H1 (cell line): ENCODE measurements around the gene EGLN3. TPM values are rescaled to one million over a fixed set of nuclear protein-coding genes. Genes with fewer than 3 reads are reported as not detected.

Experiments used
- CTCF ChIA-PET: fragments of 300-600 bp; sonication (Branson Sonifier 250); formaldehyde crosslinking; loops from one replicate; lab custom pipeline; 2021; ENCODE audit not compliant: partially characterized antibody; lab: Charles Lee
- POLR2A ChIA-PET: fragments of 300-600 bp; sonication (Branson Sonifier 250); formaldehyde crosslinking; loops from one replicate; lab custom pipeline; 2021; ENCODE audit warnings: inconsistent platforms; ENCODE audit not compliant: partially characterized antibody; lab: Charles Lee
- DNase-seq, 2 experiments: peaks; one replicate each; pipeline versions ENCODE4 v3.0.0 to v3.0.0-alpha.2; 2010 to 2022; ENCODE audit warnings: low spot score in 2 of 2, low read depth in 1 of 2, mixed read lengths in 1 of 2
- FAIRE-seq: peaks from 2 replicates; lab custom pipeline; 2011; peaks lifted over from hg19 to GRCh38; lab: Jason Lieb, UNC
- H2AFZ ChIP-seq: 2 replicates; pipeline ENCODE4 v1.8.1; 2012; ENCODE audit warnings: low read length, inconsistent platforms
- H2AK5ac ChIP-seq: 2 replicates; pipeline ENCODE4 v1.6.1; 2013; ENCODE audit warnings: low read depth, low read length
- H2BK120ac ChIP-seq: replicated peaks from 2 replicates; pipeline ENCODE3; 2013; ENCODE audit warnings: low read depth, low read length, inconsistent platforms
- H2BK12ac ChIP-seq: 2 replicates; pipeline ENCODE4 v1.6.1; 2013; ENCODE audit warnings: low read depth, low read length
- H2BK15ac ChIP-seq: 2 replicates; pipeline ENCODE4 v1.6.1; 2013; ENCODE audit warnings: low read length
- H2BK20ac ChIP-seq: 2 replicates; pipeline ENCODE4 v1.6.1; 2013; ENCODE audit warnings: low read length
- H2BK5ac ChIP-seq: 2 replicates; pipeline ENCODE4 v1.6.1; 2013; ENCODE audit warnings: low read depth, low read length
- H3K14ac ChIP-seq: 2 replicates; pipeline ENCODE4 v1.6.1; 2013; ENCODE audit warnings: inconsistent platforms; ENCODE audit not compliant: insufficient read length
- H3K18ac ChIP-seq: 2 replicates; pipeline ENCODE4 v1.6.1; 2013; ENCODE audit warnings: low read length; ENCODE audit errors: extremely low read depth
- H3K23ac ChIP-seq: 2 replicates; pipeline ENCODE4 v1.6.1; 2013; ENCODE audit warnings: inconsistent platforms; ENCODE audit not compliant: insufficient read length
- H3K23me2 ChIP-seq: 2 replicates; pipeline ENCODE4 v1.6.1; 2013; ENCODE audit warnings: low read depth, low read length
- H3K27ac ChIP-seq: 2 replicates; pipeline ENCODE4 v1.6.1; 2011; ENCODE audit warnings: low read depth, low read length, inconsistent platforms
- H3K27me3 ChIP-seq, 4 experiments: replicated peaks in 1 of 4; 1 replicate in 1 of 4; 2 replicates in 3 of 4; pipeline versions ENCODE4 v1.6.1 to v1.8.1; 2011 to 2013; ENCODE audit warnings: low read length in 3 of 4, mild to moderate bottlenecking in 3 of 4, inconsistent platforms in 2 of 4, mixed read lengths in 2 of 4, moderate library complexity in 1 of 4; ENCODE audit not compliant: control insufficient read depth in 3 of 4, insufficient read depth in 3 of 4; ENCODE audit errors: extremely low read depth in 1 of 4
- H3K36me3 ChIP-seq, 4 experiments: 2 replicates each; pipeline versions ENCODE4 v1.6.1 to v1.8.1; 2011 to 2013; ENCODE audit warnings: mild to moderate bottlenecking in 4 of 4, low read length in 3 of 4, moderate library complexity in 2 of 4, control low read depth in 1 of 4, inconsistent platforms in 1 of 4; ENCODE audit not compliant: insufficient read depth in 4 of 4, control insufficient read depth in 2 of 4
- H3K4ac ChIP-seq: replicated peaks from 2 replicates; pipeline ENCODE3; 2013; ENCODE audit warnings: low read length, low read depth, mixed read lengths, inconsistent platforms; ENCODE audit not compliant: insufficient read length
- H3K4me1 ChIP-seq, 4 experiments: replicated peaks in 1 of 4; 1 replicate in 1 of 4; 2 replicates in 3 of 4; pipeline versions ENCODE4 v1.6.1 to v1.8.1; 2011 to 2013; ENCODE audit warnings: low read length in 3 of 4, inconsistent platforms in 2 of 4, mixed read lengths in 1 of 4; ENCODE audit not compliant: insufficient read depth in 4 of 4, control insufficient read depth in 3 of 4
- H3K4me2 ChIP-seq, 2 experiments: 2 replicates each; pipeline versions ENCODE4 v1.6.1 to v1.8.1; 2011 to 2013; ENCODE audit warnings: low read depth in 2 of 2, low read length in 2 of 2, control low read depth in 1 of 2, inconsistent platforms in 1 of 2, mild to moderate bottlenecking in 1 of 2; ENCODE audit not compliant: insufficient read depth in 1 of 2
- H3K4me3 ChIP-seq, 4 experiments: fragments of 200-600, 300-600 bp in 1 of 4; sonication (generic), shearing (Covaris generic), sonication (Bioruptor Twin) in 1 of 4; 2 replicates each; pipeline versions ENCODE4 v1.5.1 to v1.8.1; 2011 to 2016; ENCODE audit warnings: low read length in 4 of 4, low read depth in 3 of 4, control low read depth in 2 of 4, inconsistent platforms in 2 of 4, mild to moderate bottlenecking in 2 of 4, mixed read lengths in 1 of 4, moderate library complexity in 1 of 4; ENCODE audit not compliant: insufficient read depth in 2 of 4; ENCODE audit errors: extremely low read depth in 1 of 4
- H3K56ac ChIP-seq: replicated peaks from 2 replicates; pipeline ENCODE3; 2013; ENCODE audit warnings: low read depth, mild to moderate bottlenecking, mixed read lengths, low read length, inconsistent platforms; ENCODE audit not compliant: insufficient read length
- H3K79me1 ChIP-seq: 2 replicates; pipeline ENCODE4 v1.6.1; 2013; ENCODE audit warnings: low read depth, low read length, control low read depth
- H3K79me2 ChIP-seq, 2 experiments: 2 replicates each; pipeline versions ENCODE4 v1.6.1 to v1.8.1; 2012 to 2013; ENCODE audit warnings: low read length in 2 of 2, mild to moderate bottlenecking in 2 of 2, inconsistent platforms in 1 of 2; ENCODE audit not compliant: insufficient read depth in 2 of 2, control insufficient read depth in 1 of 2
- H3K9ac ChIP-seq, 4 experiments: replicated peaks in 1 of 4; 1 replicate in 1 of 4; 2 replicates in 3 of 4; pipeline versions ENCODE4 v1.6.1 to v1.8.1; 2011 to 2013; ENCODE audit warnings: low read depth in 3 of 4, low read length in 3 of 4, control low read depth in 2 of 4, mild to moderate bottlenecking in 2 of 4, moderate library complexity in 2 of 4, inconsistent platforms in 1 of 4; ENCODE audit errors: extremely low read depth in 1 of 4
- H3K9me3 ChIP-seq, 2 experiments: 2 replicates each; pipeline versions ENCODE4 v1.6.1 to v1.8.1; 2012 to 2013; ENCODE audit warnings: mild to moderate bottlenecking in 2 of 2, moderate library complexity in 2 of 2, control low read depth in 1 of 2, inconsistent platforms in 1 of 2, low read depth in 1 of 2, low read length in 1 of 2, mixed read lengths in 1 of 2; ENCODE audit not compliant: insufficient read depth in 2 of 2
- H4K20me1 ChIP-seq, 2 experiments: replicated peaks in 1 of 2; 2 replicates each; pipeline versions ENCODE3 to v1.8.1; 2011 to 2013; ENCODE audit warnings: inconsistent platforms in 2 of 2, low read length in 2 of 2, mild to moderate bottlenecking in 1 of 2; ENCODE audit not compliant: insufficient read depth in 2 of 2, control insufficient read depth in 1 of 2
- H4K5ac ChIP-seq: 2 replicates; pipeline ENCODE4 v1.6.1; 2013; ENCODE audit warnings: low read length, low read depth, mixed read lengths, inconsistent platforms; ENCODE audit not compliant: insufficient read length
- H4K8ac ChIP-seq: 2 replicates; pipeline ENCODE4 v1.8.0; 2013; ENCODE audit warnings: mild to moderate bottlenecking, moderate library complexity, low read length, inconsistent platforms; ENCODE audit not compliant: insufficient read depth; ENCODE audit errors: extremely low read depth
- H4K91ac ChIP-seq: replicated peaks from 2 replicates; pipeline ENCODE3; 2013; ENCODE audit warnings: low read length, mixed read lengths, inconsistent platforms; ENCODE audit not compliant: insufficient read length
- CBX8 ChIP-seq: fragments of 300-800, 300-1000 bp; sonication (generic); IDR thresholded peaks from 2 replicates; pipeline ENCODE4 v1.7.1; 2016; ENCODE audit warnings: low read depth, low read length, borderline replicate concordance
- CHD2 ChIP-seq: IDR thresholded peaks from 2 replicates; pipeline ENCODE4 v1.6.1; 2012; ENCODE audit warnings: low read length, improper control_type of control experiment
- EZH2 ChIP-seq: fragments of 200-600 bp; sonication (generic); IDR thresholded peaks from 2 replicates; pipeline ENCODE4 v1.7.1; 2012; ENCODE audit warnings: low read depth, mild to moderate bottlenecking, moderate library complexity, low read length, inconsistent platforms; ENCODE audit not compliant: severe bottlenecking
- KDM1A ChIP-seq: fragments of 200-600, 300-600 bp; sonication (generic); IDR thresholded peaks from 2 replicates; pipeline ENCODE4 v1.7.1; 2016; ENCODE audit warnings: mild to moderate bottlenecking, low read length, borderline replicate concordance
- POLR2AphosphoS5 ChIP-seq: IDR thresholded peaks from 2 replicates; pipeline ENCODE4 v1.6.1; 2011; ENCODE audit warnings: low read depth, low read length
- SAP30 ChIP-seq: fragments of 300-600 bp; sonication (generic); IDR thresholded peaks from 2 replicates; pipeline ENCODE4 v1.7.1; 2012; ENCODE audit warnings: low read length, moderate library complexity, mild to moderate bottlenecking, inconsistent platforms; ENCODE audit not compliant: insufficient read depth, insufficient replicate concordance
- SRF ChIP-seq: IDR thresholded peaks from 2 replicates; pipeline ENCODE4 v1.6.1; 2011; ENCODE audit warnings: mild to moderate bottlenecking, low read depth, low read length, moderate library complexity
- ZNF274 ChIP-seq: IDR thresholded peaks from 2 replicates; pipeline ENCODE4 v1.7.0; 2012; ENCODE audit warnings: low read length, borderline replicate concordance; ENCODE audit errors: extremely low read depth
- WGBS, 2 experiments: shearing (Covaris generic) in 1 of 2; methylation state at CpG; one replicate each; pipeline versions ENCODE4 v1.1.6 to v1.1.7; 2013 to 2015; ENCODE audit warnings: low lambda C conversion rate in 2 of 2, mixed read lengths in 2 of 2, inconsistent platforms in 1 of 2, low coverage in 1 of 2, missing lambda C conversion rate in 1 of 2; ENCODE audit not compliant: insufficient replicate concordance in 2 of 2, insufficient coverage in 1 of 2, insufficient read length in 1 of 2; ENCODE audit errors: extremely low coverage in 1 of 2, missing lambda C conversion rate in 1 of 2; 5-methylcytosine and 5-hydroxymethylcytosine counted together
- polyA plus RNA-seq, 7 experiments: library from polyadenylated mRNA; depleted of rRNA in 3 of 7; stranded (reverse) in 5 of 7; unstranded in 2 of 7; fragments of >200 nt in 5 of 7; fragments of 200-250 nt in 2 of 7; gene quantifications; 1 replicate in 5 of 7; 2 replicates in 1 of 7; 4 replicates in 1 of 7; pipeline versions ENCODE4 v1.2.1 to v1.2.3, GENCODE V29; 2011 to 2013; ENCODE audit warnings: missing spikeins in 2 of 7, mixed read lengths in 2 of 7
- total RNA-seq: library from RNA; stranded (reverse); fragmentation: NEBNext Ultra II Directional; extraction: Animal tissue kit (Norgen Biotek cat#: 25700); gene quantifications from 2 replicates; pipeline ENCODE4 v1.2.1, GENCODE V29; 2021

EGLN3 gene
- total and polyA plus RNA-seq, 2 of the 8 experiments (the other 6 are each of a cell fraction or from before 2014, with no cell fraction given): 10.6 to 27.3 TPM

DNA sequence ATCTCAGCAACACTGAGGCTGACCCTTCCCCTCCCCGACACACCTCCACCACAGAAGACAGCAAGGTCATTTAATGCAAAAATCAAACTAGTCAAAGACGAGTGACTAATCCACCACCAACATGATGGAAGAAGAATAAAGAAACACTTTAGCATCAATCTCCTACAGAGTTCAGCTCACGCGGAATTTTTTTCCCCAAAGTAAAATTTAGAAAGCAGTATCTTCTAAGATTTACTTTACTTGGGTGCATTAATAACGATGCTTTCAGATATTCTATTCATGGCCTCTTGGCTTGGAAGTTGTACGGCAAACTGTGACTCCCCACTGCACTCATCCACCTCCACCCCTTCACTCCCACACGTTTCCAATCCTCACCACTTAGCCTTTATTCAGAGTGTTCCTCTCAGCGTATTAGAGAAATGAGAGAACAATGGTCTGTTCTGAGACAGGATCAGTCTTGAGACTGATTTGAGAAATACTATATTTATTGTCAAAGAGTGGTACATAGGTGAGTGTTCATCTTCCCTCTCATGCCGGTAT is 1.9 kb downstream of the EGLN3 start:
- no peak overlapping the region for H3K27ac ChIP-seq
- H2BK20ac ChIP-seq: no peak overlapping the region
- no peak overlapping the region for H2AFZ ChIP-seq
- H3K18ac ChIP-seq: no peak overlapping the region
- H4K20me1 ChIP-seq: peaks cover 3 to 7% of the 10 kb centered on the region in 2 experiments
- ChIA-PET POLR2A (interaction anchor here (1.3 to 2.3 kb wide), 2 partner anchors 10 to 12 kb away, joined by 3 to 7 read pairs; no protein-coding TSS in a partner anchor), CTCF (interaction anchor here (0.9 to 1.0 kb wide), 3 partner anchors 12 to 150 kb away, joined by 3 to 4 read pairs (median 3); no protein-coding TSS in a partner anchor)
- H3K14ac ChIP-seq: no peak overlapping the region
- peaks cover 21% of the 10 kb centered on the region for H3K23me2 ChIP-seq
- H4K8ac ChIP-seq: no peak overlapping the region
- no peak overlapping the region for H3K23ac ChIP-seq
- no peak overlapping the region for H2BK5ac ChIP-seq
- no peaks in the 10 kb centered on the region for H3K9me3 ChIP-seq
- H2AK5ac ChIP-seq: peak overlapping the region; percentile 2; the same call in 1 of the 2 replicates
- H3K36me3 ChIP-seq: peaks cover 0 to 7% (median 1%) of the 10 kb centered on the region in 4 experiments; a peak in 2 of 8 replicates
- H3K27me3 ChIP-seq: peaks cover 0 to 11% (median 6%) of the 10 kb centered on the region in 4 experiments; a peak in 4 of 7 replicates
- WGBS, 2 experiments: 18% methylated on average over 9 of the region's 9 CpGs; no CpG with 5 or more reads in 1 of the 2 experiments
- H3K9ac ChIP-seq: peak overlapping the region in 3 of 4 experiments; percentile 25 to 69 (median 60); a peak in 4 of 7 replicates
- no peak overlapping the region for H2BK15ac ChIP-seq
- H3K4ac ChIP-seq: no peak overlapping the region
- H3K4me3 ChIP-seq: peak overlapping the region; percentile 67 to 83 (median 76)
- FAIRE-seq (no peak), DNase-seq (no peak)
- no peak overlapping the region for H2BK120ac ChIP-seq
- peaks cover 17 to 60% of the 10 kb centered on the region in 2 experiments; a peak in 3 of 4 replicates for H3K79me2 ChIP-seq
- peak overlapping the region; percentile 94 to 99 for H3K4me2 ChIP-seq
- TF ChIP-seq CBX8 (no peak), CHD2 (no peak), EZH2 (no peak), KDM1A (no peak), POLR2AphosphoS5 (no peak), ZNF274 (no peak), SAP30 (no peak), SRF (no peak)
- H4K91ac ChIP-seq: no peak overlapping the region
- no peaks in the 10 kb centered on the region; the same call in none of the 2 replicates for H3K79me1 ChIP-seq
- H3K4me1 ChIP-seq: peaks cover 2 to 14% (median 10%) of the 10 kb centered on the region in 4 experiments; a peak in 6 of 7 replicates
- H2BK12ac ChIP-seq: no peak overlapping the region
- H3K56ac ChIP-seq: no peak overlapping the region
- no peak overlapping the region for H4K5ac ChIP-seq
